Measurements from ENCODE around the gene ABLIM2.

The ABLIM2 gene

GRCh38 chr4:7978907-7979651, 179.5 kb downstream of the ABLIM2 start:
- DNase-seq (ENCODE audit: low spot score) = no peak

GRCh38 chr4:7978489-7978888, 180.1 kb downstream of the ABLIM2 start:
- no peak for DNase-seq (ENCODE audit: low spot score)

GRCh38 chr4:7976634-7977033, 182.0 kb downstream of the ABLIM2 start:
- no peak for DNase-seq (ENCODE audit: low spot score)

- no peak for DNase-seq (ENCODE audit: low spot score)
Measured at GRCh38 chr4:7976025-7976424, 182.6 kb downstream of the ABLIM2 start.

GRCh38 chr4:7974425-7974824, 184.2 kb downstream of the ABLIM2 start:
- no peak for DNase-seq (ENCODE audit: low spot score)

- DNase-seq (ENCODE audit: low spot score) = peak; percentile 23
Measured at GRCh38 chr4:7973545-7973981, 185.1 kb downstream of the ABLIM2 start.

- DNase-seq (ENCODE audit: low spot score) = peak; percentile 1
Measured at GRCh38 chr4:7971881-7972500, 186.6 kb downstream of the ABLIM2 start.

GRCh38 chr4:7971159-7971631, 187.4 kb downstream of the ABLIM2 start:
- DNase-seq (ENCODE audit: low spot score) = peak; percentile 2

- DNase-seq (ENCODE audit: low spot score) = peak; percentile 3
Measured at GRCh38 chr4:7970361-7970946, 188.2 kb downstream of the ABLIM2 start.

GRCh38 chr4:7968262-7968896, 190.2 kb downstream of the ABLIM2 start:
- DNase-seq (ENCODE audit: low spot score) = no peak

GRCh38 chr4:7967501-7968261, 190.9 kb downstream of the ABLIM2 start:
- DNase-seq (ENCODE audit: low spot score) = peak; percentile 8

GRCh38 chr4:7967063-7967440, 191.6 kb downstream of the ABLIM2 start:
- no peak for DNase-seq (ENCODE audit: low spot score)

- DNase-seq (ENCODE audit: low spot score) = no peak
Measured at GRCh38 chr4:7966281-7967062, 192.1 kb downstream of the ABLIM2 start.

- peak; percentile 81 for DNase-seq (ENCODE audit: low spot score)
Measured at GRCh38 chr4:7964890-7965662, 193.5 kb downstream of the ABLIM2 start.

GRCh38 chr4:7964459-7964858, 194.2 kb downstream of the ABLIM2 start:
- DNase-seq (ENCODE audit: low spot score) = peak; percentile 77

- no peak for DNase-seq (ENCODE audit: low spot score)
Measured at GRCh38 chr4:7963691-7964090, 194.9 kb downstream of the ABLIM2 start.

- no peak for DNase-seq (ENCODE audit: low spot score)
Measured at GRCh38 chr4:7962609-7963508, 195.8 kb downstream of the ABLIM2 start.

- DNase-seq (ENCODE audit: low spot score) = peak; percentile 52
Measured at GRCh38 chr4:7960790-7961655, 197.6 kb downstream of the ABLIM2 start.

Data from CD4-positive, alpha-beta T cell treated with Interleukin-2 at 100 ng/mL for 4 hours (primary cell).